22Rv1 (cell line): Measurements from ENCODE around the gene NPHP4.

Source experiments
- H3K27ac ChIP-seq: fragments of 450-650 bp; 2 replicates; pipeline ENCODE4 v1.5.1; 2017
- ZFX ChIP-seq: fragments of 450-650 bp; IDR thresholded peaks from 2 replicates; pipeline ENCODE4 v1.6.1; 2017; ENCODE audit warnings: antibody characterized with exemption, borderline replicate concordance
- TF ChIP-seq, protein P1 (sequence below): fragments of 450-650 bp; IDR thresholded peaks from 2 replicates; pipeline ENCODE4 v1.5.1; 2017; ENCODE audit warnings: mild to moderate bottlenecking

Gene NPHP4

GRCh38 chr1:6029351-6029750 is 37.1 kb upstream of the NPHP4 start:
- TF ChIP-seq ZFX, result no peak
- TF ChIP-seq, protein P1, sequence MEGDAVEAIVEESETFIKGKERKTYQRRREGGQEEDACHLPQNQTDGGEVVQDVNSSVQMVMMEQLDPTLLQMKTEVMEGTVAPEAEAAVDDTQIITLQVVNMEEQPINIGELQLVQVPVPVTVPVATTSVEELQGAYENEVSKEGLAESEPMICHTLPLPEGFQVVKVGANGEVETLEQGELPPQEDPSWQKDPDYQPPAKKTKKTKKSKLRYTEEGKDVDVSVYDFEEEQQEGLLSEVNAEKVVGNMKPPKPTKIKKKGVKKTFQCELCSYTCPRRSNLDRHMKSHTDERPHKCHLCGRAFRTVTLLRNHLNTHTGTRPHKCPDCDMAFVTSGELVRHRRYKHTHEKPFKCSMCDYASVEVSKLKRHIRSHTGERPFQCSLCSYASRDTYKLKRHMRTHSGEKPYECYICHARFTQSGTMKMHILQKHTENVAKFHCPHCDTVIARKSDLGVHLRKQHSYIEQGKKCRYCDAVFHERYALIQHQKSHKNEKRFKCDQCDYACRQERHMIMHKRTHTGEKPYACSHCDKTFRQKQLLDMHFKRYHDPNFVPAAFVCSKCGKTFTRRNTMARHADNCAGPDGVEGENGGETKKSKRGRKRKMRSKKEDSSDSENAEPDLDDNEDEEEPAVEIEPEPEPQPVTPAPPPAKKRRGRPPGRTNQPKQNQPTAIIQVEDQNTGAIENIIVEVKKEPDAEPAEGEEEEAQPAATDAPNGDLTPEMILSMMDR, result no peak
- H3K27ac ChIP-seq, result no peak overlapping the region

DNA sequence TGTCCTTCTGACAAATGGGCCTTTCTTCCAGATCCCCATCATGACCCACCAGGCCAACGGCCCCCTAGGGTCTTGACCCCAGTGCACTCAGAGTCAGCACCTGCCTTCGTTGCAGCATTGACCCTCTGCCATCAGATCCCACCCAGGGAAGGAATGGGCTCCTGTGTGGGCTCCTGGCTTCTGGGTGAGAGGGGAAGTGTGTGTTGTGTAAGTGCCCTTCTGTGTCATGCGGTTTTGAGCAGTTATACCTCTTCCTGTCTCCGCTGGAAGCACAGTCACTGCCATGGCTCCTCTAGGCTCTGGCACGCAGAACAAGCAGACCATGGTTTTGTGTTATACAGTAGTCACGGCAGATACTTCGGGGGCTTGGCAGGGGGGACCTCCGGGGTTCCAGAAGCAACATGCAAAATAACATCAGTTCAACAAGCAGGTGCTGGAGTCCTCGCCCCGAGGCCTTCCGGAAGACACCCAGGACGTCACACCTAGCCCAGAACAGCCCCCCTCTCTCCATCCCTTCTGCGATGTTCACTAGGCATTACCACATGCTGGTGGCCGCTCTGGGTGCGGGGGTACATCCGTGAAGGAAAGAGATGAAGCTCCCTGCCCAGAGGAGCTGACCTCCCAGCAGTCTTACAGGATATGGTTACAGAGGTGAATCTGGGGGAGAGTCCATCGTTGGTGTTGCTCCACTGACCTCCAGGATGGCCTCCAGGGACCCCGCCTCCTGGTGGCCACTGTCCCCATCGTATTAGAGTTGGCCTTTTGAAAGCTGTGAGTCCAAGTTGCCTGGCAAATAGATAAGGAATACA is 36.0 kb upstream of the NPHP4 start:
- TF ChIP-seq, protein P1, result no peak
- TF ChIP-seq ZFX, result no peak
- H3K27ac ChIP-seq, result no peak overlapping the region

DNA sequence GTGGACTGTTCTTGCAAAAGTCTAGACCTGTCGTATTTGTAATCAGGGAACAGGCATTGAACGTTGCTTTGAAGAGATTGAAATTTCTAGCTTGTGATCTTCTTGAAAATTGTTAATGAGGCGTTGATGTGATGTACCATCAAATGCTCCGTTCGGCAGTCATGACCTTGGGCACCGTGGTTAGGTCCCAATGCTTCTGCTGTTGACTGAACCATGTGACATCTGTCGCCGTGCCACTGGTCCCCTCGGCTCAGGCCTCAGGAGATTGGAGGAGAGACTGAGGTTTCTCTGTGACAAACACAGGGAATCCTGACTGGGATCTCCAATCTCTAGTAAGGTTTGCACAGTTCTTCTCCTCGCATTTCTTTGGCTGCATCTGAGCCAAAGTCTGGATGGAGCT is 35.4 kb upstream of the NPHP4 start:
- TF ChIP-seq, protein P1, result no peak
- TF ChIP-seq ZFX, result no peak
- no peak overlapping the region for H3K27ac ChIP-seq

- no peak overlapping the region for H3K27ac ChIP-seq
- TF ChIP-seq, protein P1, result no peak
- no peak for TF ChIP-seq ZFX
These were observed 34.0 kb upstream of the NPHP4 start for GRCh38 chr1:6026095-6026809.

DNA sequence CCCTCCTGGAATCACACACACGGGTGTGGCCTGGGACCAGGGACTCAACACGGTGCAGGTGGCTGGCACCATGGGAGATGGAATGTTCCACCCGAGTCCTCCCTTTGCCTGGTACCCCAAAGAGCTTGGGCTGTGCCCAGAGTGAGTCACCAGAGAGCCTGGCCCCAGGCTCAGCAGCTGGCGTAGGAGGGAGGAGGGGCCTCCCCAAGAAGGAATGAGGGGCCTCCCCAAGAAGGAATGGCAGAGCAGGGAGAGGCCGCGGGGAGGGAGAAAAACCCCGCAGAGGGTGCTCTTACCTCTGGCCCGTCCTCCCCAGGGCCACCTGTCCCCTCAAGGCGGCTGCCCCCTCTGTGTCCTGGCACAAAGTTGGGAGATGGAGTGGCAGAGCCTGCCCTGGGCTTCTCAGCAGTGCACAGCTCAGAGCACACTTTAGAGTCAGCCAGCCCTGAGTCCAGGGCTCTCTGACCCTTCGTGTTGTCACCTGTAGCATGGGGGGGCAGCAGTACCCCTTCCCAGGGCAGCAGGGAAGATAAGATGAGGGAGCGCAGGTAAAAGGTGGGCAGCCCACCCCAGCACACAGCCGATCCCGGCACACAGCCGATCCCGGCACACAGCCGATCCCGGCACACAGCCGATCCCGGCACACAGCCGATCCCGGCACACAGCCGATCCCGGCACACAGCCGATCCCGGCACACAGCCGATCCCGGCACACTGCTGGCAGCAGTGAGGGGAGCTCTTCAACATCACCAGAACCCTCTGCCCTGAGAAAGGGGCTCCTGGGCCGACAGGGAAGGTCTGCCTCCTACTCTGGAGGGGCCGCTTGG is 33.3 kb upstream of the NPHP4 start:
- H3K27ac ChIP-seq, result no peak overlapping the region
- no peak for TF ChIP-seq ZFX
- TF ChIP-seq, protein P1, result no peak

- TF ChIP-seq ZFX, result no peak
- TF ChIP-seq, protein P1, result no peak
- H3K27ac ChIP-seq, result no peak overlapping the region
These were observed 32.2 kb upstream of the NPHP4 start for GRCh38 chr1:6024376-6024775.
